LoVo (cell line): ENCODE data around the gene MAGI2.
A peak's percentile ranks its signal among the peaks of the same experiment; 100 is the strongest.
"Not testable (repeated sequence)": the region's sequence is repeated elsewhere in the genome, so short reads cannot be mapped to it uniquely, and the experiment has no call there.

ENCODE experiments used
- DNase-seq: peaks from one replicate; pipeline ENCODE4 v3.0.0-alpha.2; 2016; ENCODE audit warnings: low spot score

MAGI2 gene

DNA sequence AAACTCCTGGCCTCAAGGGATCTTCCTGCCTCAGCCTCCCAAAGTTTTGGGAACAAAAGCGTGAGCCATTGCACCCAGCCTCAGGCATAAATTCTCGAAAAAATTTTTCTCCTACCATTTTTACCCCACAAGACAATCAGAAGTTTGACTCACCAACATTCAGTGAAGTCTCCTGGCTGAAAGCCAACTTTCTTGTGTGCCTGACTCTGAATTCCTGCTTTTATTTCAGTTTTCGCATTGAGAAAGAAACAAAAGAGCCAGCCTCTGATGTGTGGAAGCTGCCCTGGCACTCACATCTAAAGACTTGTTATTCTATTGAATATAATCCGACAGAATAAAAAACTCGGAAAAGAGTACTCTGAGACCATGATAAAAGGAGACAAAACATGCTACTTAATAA lies 402.9 kb downstream of the MAGI2 start:
- DNase-seq, result no peak

DNA sequence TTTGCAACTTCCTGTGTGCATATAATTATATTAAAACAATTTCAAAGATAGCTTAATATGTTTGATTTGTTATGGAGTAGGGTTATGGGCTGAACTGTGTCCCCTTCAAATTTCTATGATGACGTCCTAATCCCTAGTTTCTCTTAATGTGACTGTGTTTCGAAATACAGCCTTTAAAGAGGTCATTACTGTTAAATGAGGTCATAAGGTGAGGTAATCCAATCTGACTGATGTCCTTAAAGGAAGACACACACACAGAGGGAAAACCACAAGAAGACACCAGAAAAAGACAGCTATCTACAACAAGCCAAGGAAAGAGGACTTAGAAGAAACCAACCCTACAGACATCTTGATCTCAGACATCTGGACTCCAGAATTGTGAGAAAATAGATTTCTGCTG lies 407.4 kb downstream of the MAGI2 start:
- no peak for DNase-seq

DNA sequence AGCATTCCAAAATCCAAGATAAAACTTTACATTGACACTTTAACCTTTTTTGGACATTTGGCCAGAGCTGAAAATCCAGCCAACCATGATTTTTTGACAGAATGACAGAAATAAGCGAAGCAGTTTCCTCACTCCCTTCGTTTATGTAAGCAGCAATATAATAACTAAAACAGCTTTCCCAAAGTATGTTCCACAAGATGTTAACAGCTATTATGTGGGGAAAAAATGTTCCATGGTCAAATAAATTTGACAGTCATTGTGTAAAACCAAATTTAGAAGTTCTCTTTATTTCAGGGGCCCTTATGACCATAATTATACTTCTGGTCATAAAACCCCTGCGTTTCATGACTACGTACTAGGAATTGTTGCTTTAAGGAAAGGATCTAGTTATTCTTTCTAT lies 416.5 kb downstream of the MAGI2 start:
- DNase-seq, result no peak

DNA sequence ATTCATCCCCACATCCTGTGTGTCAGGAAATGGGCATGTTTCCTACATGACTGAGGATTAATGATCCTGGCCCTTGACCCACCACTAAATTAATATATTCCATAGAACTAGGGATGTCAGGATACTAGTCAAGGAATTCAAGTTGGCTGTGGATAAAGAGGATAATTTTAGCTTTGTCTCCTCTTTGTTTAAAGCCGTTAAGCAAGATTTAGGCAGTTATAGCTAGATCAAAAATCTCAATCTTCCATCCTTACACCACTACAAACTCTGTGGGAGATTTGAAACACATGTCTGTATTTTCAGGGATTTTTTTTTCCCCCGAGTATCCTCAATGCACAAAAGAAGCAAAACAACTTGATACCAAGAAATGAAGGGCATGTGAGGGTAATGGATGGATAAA lies 417.1 kb downstream of the MAGI2 start:
- no peak for DNase-seq

DNA sequence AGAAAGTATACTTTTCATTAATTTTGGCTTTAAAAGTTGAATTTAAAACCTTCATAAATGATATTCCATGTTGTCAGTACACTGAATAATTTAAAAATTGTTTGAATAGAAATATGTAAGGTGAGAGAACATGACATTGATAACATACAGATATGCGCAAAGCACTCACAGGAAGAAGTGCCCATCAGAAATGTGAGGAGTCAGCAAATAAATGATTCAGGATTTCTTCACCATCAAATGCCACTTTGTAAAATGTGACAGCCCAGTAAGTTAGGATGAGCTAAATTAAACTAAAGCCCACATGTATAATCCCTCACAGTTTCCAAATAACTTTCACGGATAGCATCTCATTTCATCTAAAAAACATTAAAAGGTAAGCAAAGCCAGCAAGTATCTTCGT lies 417.6 kb downstream of the MAGI2 start:
- DNase-seq, result no peak

DNA sequence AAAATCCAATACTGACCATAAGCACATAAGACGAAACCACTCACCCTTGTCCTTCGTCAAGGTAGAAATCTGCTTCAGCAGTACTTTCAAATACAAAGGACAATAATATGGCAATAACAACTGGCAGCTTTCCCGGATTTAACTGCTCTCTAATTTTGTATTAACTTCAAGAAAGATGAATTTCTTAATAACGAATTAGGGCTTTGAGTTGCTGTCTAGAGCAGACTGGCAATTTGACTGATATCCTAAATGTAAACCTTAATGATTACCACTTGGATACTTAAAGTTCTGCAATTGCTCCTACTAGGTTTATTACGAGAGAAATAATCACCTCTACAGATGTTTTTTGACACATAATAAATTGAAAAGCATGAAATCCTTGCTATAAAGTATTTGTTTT lies 418.7 kb downstream of the MAGI2 start:
- DNase-seq, result no peak

DNA sequence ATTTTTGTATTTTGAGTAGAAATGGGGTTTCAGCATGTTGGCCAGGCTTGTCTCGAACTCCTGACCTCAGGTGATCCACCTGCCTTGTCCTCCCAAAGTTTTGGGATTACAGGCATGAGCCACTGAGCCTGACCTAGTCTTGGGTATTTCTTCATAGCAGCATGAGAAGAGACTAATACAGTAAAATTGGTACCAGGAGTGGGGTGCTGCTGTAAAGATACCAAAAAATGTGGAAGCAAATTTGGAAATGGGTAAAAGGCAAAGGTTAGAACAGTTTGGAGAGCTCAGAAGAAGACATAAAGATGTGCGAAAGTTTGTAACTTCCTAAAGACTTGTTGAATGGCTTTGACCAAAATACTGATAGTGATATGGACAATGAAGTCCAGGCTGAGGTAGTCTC lies 433.8 kb downstream of the MAGI2 start:
- not testable (repeated sequence) for DNase-seq

DNA sequence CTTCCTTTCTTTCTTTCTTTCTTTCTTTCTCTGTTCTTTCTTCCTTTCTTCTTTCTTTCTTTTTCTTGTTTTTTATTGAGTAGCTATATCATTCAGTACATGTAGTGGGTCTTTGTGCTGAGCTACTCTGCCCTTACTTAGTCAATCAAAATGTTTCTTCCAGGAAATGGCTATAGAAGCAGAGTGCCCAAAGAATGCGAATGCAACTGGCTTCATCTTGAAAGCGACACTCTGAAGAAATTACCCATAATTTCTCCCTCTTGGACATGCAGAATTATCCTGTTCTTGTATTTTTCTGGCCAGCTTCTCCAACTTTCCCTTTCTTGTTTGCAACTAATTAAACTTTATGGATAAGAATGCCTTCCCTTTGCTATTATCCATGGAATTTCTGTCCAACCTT lies 441.5 kb downstream of the MAGI2 start:
- no peak for DNase-seq

DNA sequence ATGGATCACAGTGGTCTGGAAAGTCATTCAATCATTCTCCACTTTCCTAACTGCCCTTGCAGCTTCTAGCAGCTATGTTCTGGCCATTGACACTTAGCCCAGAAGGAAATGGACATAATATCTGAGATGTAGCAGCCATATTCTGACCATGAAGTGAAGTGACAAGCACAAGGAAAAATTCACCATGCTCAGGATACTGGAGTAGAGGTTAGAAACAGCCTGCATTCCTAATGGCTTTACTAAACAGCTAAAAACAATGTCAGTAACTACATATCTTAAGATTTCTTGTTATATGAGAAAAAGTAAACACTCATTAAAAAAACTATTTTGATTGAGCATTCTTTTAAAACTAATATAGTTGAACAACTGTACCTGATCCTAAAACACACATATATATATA lies 443.8 kb downstream of the MAGI2 start:
- DNase-seq, result no peak

DNA sequence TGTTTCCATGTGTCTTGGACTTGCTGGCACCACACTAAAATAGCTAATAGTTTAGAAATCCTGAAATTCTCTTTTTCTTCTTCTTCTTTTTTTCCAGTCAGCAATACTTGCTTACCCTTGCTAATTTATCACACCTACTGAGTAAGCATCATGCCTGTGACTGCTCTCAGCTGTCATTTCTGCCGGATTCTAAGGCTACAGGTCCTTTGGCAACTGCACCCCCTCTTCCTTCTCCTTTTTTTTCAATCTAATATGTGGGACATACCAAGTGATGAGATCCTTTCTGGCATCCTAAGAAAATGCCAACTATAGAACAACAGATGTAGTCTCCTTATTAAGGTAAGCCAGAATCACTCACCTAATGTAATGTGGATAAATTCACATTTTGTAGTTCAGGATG lies 444.7 kb downstream of the MAGI2 start:
- no peak for DNase-seq

DNA sequence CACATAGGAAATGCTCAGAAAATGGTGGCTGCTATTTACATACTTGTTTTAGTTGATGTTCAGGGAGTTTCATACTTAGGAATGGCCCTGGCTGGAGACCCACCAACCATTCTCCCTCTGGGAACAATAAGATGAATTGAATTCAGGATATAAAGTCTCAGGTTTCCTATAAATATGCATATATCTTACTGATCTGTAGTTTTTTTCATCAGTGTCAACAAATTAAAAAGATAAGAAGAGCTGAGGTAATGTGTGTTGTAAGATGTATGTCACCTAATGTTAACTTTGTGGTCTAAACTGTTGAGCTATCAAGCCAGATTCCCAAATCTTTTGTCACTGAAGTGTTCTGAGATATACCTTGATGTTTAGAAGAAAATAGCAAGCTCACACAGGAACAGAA lies 457.5 kb downstream of the MAGI2 start:
- DNase-seq, result no peak

DNA sequence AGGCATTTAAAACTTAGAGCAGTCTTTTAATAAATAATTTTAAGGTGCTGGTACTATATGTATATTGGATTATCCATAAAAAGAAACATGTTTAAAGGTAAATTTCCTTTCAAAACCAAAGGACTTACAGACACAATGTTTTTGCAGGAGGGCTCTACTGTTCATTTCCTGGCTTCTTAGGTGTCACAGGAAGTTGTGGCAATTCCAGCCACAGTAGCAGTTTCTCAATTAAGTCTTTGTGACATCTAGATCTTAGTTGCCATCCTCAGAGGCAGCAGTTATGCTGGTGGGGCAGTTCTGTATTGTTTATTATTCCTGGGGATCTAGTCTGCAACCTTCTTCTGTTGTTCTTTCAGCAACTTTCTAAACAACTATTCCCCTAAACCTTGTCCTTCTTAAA lies 460.1 kb downstream of the MAGI2 start:
- no peak for DNase-seq

DNA sequence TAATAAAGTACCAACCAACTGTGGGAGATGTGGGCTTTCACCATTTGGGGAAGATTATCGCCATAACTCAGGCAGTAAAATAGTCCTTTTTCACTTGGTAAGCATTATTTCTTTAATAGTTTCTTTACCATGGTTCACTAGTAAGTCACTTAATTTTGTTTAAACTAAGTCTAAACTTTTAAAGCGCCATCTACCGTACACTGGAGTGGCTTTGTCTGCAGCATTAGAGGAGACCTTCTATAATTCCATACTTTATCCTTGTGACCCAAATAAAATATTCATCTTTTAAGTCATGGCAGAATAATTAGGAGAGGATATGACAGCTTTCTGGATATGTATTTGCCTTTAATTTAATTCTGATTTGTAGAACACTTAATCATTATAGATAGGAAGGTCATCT lies 468.0 kb downstream of the MAGI2 start:
- DNase-seq, result no peak

DNA sequence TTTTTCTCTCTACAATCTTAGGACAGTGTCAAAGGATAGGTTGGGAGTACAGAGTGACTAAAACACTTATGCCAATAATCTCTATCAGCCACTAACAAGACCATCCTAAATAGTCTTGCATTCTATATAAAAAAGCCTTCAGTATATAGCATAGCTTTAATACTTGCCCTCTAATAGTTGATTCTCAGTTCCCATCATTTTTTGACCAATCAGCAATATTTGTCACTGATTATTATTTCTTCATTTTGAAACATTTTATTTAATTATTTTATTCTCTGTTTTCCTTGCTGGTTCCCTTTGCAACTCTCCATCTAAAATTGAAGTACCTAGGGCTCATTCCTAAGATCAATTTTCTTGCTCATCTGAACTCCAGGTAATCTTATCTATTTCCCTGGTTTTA lies 470.0 kb downstream of the MAGI2 start:
- no peak for DNase-seq

DNA sequence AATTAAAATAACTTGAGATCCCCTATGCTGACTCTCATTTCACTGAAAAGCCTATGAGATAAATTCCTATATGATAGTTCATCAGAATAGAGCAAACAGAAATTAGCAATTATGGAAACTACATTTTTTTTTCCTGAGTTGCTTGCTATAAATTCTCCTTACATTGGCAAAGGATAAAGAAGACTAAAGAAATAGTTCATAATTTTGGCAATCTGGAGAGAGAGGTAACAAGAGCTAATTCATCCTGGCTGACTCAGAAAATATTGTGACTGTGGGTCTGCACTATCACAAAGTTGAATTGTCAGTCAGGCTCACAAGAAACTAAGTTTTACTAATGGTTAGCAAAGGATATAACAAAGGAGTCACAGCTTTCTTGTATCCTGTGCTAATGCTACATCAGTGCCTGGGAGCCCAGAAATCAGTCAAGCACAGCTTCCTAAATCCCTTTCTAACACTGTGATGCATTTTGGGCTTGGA lies 483.0 kb downstream of the MAGI2 start:
- no peak for DNase-seq

DNA sequence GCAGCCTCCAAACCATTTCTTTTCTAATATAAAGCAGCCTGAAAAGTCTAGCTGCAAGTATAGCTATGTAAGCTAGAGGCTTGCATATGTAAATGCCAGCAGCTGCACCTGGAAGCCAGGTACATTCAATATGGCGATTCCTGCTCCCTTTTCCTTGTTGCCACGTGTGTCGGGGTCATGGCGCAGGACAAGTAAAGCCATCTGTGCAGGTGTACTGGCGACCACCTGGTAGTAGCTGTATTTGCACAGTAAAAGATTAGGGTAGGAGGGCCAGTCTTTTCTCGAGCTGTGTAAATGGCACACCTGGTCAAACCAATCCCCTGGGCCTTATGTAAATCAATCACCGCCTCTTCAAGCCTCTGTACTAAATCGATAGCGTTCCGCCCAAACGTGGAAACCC lies 484.5 kb downstream of the MAGI2 start:
- no peak for DNase-seq

DNA sequence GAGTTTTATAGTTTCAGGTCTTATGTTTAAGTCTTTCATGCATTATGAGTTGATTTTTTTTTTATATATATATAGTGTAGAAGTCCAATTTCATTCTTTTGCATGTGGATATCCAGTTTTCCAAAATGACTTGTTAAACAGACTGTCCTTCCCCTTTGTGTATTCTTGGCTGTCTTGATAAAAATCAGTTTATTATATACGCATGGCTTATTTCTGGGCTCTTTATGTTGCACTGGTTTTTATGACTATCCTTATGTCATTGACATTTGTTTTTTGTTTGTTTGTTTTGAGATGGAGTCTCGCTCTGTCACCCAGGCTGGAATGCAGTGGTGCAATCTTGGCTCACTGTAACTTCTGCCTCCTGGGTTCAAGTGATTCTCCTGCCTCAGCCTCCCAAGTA lies 485.9 kb downstream of the MAGI2 start:
- DNase-seq, result not testable (repeated sequence)

DNA sequence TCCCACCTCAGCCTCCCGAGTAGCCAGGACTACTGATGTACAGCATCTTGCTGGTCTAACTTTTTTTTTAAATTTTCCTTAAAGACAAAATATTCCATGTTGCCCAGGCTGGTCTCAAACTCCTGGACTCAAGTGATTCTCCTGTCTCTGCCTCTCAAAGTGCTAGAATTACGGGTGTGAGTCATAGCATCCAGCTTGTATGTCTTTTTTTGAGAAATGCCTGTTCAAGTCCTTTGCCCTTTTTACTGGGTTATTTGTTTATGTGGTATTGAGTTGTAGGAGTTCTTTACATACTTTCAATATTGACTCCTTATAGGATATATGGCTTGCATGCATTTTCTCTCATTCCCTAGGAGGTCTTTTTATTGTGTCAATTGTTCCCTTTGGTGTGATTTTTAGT lies 486.4 kb downstream of the MAGI2 start:
- no peak for DNase-seq

DNA sequence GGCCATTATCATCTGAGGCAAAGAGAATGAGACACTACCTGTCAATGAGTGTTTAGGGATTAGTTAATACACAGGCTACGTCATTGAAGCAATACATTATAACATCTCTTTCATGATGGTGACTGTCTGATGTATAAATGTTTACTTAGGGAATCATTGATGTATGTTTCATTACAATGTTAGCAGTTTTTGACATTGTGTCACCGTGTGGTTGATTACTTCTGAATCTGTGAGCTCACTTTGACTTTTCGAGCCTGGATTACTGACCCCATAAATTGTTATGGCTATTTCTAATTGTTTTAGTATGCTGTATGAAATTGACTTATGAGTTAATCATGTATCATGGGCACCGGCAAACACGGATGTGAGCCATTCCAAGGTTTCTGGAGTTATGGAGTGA lies 494.0 kb downstream of the MAGI2 start:
- DNase-seq, result no peak

DNA sequence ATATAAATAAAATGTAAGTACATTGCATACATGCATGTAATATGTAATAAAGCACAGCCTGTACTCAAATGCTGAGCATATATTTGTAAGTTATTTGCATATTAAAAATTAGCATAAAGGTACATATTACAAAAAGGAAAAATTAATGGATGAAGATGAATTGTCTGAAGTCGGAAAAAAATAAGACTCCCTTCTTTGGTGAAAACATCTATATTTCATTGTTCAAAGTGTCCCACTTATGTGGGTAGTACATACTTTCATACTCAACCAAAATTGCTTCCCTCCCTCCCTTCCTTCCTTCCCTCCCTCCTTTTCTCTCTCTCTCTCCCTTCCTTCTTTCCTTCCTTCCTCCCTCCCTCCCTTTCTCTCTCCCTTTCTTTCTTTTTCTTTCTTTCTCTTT lies 498.1 kb downstream of the MAGI2 start:
- DNase-seq, result no peak

DNA sequence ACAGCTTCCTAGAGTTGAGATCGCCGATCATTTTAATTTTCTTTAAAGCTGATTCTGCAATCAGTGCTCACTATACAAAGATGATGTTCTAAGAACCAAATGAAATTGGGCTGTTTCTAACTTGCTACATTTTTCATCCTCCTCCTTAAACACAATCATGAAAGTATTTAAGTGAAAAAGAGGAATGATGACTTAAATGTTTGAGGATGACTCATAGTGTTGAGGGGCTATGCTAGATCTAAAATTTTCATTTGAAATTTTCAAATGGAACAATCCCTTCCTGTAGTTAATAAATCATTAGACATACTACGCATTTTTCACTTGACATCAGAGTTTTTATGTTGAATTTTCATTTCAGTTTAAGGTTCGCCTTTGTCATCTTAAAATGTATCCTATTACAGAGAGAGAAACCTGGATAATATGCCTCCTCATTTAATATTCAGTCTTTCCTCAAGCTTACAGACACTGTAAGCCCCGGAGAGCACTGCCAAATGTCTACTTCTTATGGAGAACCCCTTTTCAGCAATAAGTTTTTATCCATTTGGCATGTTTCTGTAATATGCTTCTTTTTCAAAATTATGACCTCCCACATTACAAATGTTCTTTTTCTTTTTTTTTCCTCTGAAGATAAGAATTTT lies 499.6 kb downstream of the MAGI2 start:
- no peak for DNase-seq

DNA sequence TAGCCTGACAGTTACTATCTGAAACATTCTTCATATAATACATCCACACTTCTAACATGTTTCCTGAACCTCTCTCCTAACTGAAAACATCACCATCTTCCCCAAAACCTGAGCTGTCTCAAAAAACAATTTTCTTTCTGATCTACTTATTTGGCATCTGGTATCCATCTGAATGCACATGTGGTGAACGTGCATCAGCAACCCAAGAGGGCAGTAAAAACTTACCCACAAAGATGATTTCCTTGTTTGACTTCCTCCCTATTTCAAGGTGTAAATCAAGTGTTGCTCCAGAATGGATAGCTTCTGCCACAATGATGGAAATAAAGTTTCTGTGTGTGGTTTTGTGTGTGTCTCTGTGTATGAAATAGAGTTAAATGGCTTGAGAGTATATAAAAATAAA lies 500.4 kb downstream of the MAGI2 start:
- DNase-seq, result no peak

DNA sequence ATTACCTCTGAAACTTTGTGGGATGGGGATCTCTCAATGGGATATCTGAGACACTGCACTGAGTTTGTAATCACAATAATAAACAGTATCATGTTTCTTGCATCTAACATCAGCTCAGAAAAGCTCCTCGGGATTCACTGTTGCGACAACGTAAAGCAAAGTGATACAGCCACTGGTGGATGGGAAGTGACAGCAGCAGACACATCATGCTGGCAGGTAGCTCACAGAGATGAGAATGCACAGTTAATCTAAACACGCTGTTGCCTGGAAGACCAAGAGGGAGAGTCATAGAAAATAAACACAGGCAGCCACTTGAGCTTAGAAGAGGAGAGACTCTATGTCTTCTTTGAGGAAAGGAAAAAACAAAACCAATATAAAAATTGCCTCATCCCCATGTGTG lies 513.8 kb downstream of the MAGI2 start:
- DNase-seq, result no peak

DNA sequence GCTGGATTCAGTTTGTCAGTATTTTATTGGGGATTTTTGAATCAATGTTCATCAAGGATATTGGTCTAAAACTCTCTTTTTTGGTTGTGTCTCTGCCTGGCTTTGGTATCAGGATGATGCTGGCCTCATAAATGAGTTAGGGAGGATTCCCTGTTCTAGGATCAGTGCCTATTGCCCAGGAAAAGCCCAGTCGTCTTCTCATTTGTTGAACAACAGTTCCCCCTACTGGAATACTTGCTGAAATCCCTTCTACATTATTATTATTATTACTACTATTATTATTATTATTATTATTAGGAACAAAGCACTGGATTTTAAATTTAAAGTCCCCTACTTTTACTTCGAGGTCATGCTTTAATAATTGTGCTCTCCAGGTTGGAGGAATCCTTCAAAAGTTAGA lies 528.9 kb downstream of the MAGI2 start:
- DNase-seq, result peak; percentile 20

DNA sequence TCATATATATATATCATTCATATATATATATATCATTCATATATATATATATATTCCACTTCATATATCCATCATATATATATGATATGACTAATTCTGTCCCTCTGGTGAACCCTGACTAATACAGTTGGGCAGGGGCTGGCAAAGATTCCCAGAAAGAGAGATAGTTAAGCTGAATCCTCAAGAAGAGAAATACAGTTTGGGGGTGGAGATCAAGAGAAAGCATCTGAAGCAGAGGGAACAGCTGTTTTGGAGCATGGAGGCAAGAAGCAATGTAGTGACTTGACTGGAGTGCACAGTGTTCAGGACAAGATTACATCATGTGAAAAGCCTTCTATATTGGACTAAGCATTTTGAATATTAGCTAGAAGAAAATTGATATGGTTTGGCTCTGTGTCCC lies 540.7 kb downstream of the MAGI2 start:
- no peak for DNase-seq
